ENCODE measurements around the gene PITHD1.

PITHD1 gene

DNA sequence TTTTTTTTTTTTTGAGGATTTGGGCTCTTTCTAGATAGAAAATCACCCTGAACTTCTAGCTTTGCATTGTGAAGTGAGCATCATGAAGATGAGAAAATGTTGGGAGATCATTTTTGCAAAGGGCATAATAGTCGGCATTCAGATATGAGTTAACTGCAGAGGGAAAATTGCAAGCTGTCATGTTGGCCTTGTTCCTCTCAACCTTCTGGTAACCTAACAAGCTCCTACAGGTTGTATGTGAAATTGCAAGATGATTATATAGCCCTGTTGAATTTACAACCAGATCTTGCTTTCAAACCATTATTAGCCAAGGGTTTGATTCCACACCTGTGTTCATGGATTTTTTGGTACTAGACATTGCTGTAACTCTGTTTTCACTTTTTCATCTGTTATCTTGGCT, 32.7 kb upstream of the PITHD1 start:
- no peak for DNase-seq (ENCODE audit: low read depth, low spot score)
- peak overlapping the region; percentile 78 for H3K4me3 ChIP-seq
- no peak overlapping the region for H3K9ac ChIP-seq (ENCODE audit: insufficient read length)
- H3K27ac ChIP-seq = no peak overlapping the region
- no peak for TF ChIP-seq POLR2AphosphoS5 (IDR thresholded peaks at IDR 0.05; ENCODE audit: borderline replicate concordance, low read depth, low read length)
- TF ChIP-seq EZH2 (IDR thresholded peaks at IDR 0.05) = no peak
- TF ChIP-seq FOXP2 (optimal IDR thresholded peaks at IDR 0.05; ENCODE audit: control extremely low read depth, extremely low read length, insufficient read depth) = no peak
- no peaks in the 10 kb centered on the region for H3K9me3 ChIP-seq (ENCODE audit: low read depth, low read length)
- peaks cover 28% of the 10 kb centered on the region for H3K36me3 ChIP-seq (ENCODE audit: insufficient read depth, low read length)

DNA sequence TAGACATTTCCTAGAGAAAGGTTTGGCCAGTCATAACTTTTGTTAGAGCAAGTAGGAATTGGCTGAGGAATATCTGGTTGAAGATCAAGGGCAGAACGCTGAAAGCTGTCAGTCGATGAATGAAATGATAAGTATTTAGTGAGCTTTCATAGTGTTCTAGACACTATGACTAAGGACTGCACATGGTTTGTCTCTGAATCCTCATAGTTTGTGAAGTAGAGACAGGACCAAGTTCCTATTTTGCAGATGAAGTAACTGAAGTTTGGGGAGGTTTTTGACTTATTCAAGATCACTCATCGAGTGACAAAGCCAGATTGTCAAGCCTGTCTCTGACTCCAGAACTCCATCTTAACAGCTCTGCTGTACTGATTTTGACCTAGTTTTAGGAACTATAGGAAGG, 30.2 kb upstream of the PITHD1 start:
- TF ChIP-seq EZH2 (IDR thresholded peaks at IDR 0.05) (no peak), FOXP2 (optimal IDR thresholded peaks at IDR 0.05; ENCODE audit: control extremely low read depth, extremely low read length, insufficient read depth) (no peak), POLR2AphosphoS5 (IDR thresholded peaks at IDR 0.05; ENCODE audit: borderline replicate concordance, low read depth, low read length) (no peak)
- no peaks in the 10 kb centered on the region for H3K9me3 ChIP-seq (ENCODE audit: low read depth, low read length)
- peaks cover 53% of the 10 kb centered on the region for H3K36me3 ChIP-seq (ENCODE audit: insufficient read depth, low read length)
- H3K27ac ChIP-seq = no peak overlapping the region
- no peak for DNase-seq (ENCODE audit: low read depth, low spot score)
- H3K9ac ChIP-seq (ENCODE audit: insufficient read length) = no peak overlapping the region
- H3K4me3 ChIP-seq = no peak overlapping the region

DNA sequence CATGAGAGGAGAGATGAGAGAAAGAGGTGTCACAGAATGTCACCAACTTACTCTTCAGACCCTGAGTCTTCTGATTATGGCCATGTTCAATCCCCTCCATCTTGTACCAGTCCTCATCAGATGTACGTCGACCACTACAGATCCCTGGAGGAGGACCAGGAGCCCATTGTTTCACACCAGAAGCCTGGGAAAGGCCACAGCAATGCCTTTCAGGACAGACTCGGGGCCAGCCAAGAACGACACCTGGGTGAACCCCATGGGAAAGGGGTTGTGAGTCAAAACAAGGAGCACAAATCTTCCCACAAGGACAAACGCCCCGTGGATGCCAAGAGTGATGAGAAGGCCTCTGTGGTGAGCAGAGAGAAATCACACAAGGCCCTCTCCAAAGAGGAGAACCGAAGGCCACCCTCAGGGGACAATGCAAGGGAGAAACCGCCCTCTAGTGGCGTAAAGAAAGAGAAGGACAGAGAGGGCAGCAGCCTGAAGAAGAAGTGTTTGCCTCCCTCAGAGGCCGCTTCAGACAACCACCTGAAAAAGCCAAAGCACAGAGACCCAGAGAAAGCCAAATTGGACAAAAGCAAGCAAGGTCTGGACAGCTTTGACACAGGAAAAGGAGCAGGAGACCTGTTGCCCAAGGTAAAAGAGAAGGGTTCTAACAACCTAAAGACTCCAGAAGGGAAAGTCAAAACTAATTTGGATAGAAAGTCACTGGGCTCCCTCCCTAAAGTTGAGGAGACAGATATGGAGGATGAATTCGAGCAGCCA, 27.0 kb upstream of the PITHD1 start:
- DNase-seq (ENCODE audit: low read depth, low spot score) = no peak
- H3K4me3 ChIP-seq = no peak overlapping the region
- no peak overlapping the region for H3K27ac ChIP-seq
- TF ChIP-seq EZH2 (IDR thresholded peaks at IDR 0.05) (no peak), FOXP2 (optimal IDR thresholded peaks at IDR 0.05; ENCODE audit: control extremely low read depth, extremely low read length, insufficient read depth) (no peak), POLR2AphosphoS5 (IDR thresholded peaks at IDR 0.05; ENCODE audit: borderline replicate concordance, low read depth, low read length) (no peak)
- peaks cover 81% of the 10 kb centered on the region for H3K36me3 ChIP-seq (ENCODE audit: insufficient read depth, low read length)
- H3K9me3 ChIP-seq (ENCODE audit: low read depth, low read length) = no peaks in the 10 kb centered on the region
- no peak overlapping the region for H3K9ac ChIP-seq (ENCODE audit: insufficient read length)

DNA sequence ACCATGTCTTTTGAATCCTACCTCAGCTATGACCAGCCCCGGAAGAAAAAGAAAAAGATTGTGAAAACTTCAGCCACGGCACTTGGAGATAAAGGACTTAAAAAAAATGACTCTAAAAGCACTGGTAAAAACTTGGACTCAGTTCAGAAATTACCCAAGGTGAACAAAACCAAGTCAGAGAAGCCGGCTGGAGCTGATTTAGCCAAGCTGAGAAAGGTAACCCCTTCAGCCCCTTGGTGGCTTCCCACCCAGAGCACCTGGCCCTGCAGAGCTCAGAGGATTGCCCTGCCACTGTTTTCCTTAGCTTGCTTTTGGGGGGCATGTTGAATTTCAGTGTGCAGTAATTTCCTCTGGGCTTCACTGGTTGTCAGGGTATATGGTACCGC, 26.4 kb upstream of the PITHD1 start:
- H3K27ac ChIP-seq = no peak overlapping the region
- DNase-seq (ENCODE audit: low read depth, low spot score) = no peak
- no peak overlapping the region for H3K4me3 ChIP-seq
- H3K36me3 ChIP-seq (ENCODE audit: insufficient read depth, low read length) = peaks cover 83% of the 10 kb centered on the region
- no peak overlapping the region for H3K9ac ChIP-seq (ENCODE audit: insufficient read length)
- no peaks in the 10 kb centered on the region for H3K9me3 ChIP-seq (ENCODE audit: low read depth, low read length)
- TF ChIP-seq EZH2 (IDR thresholded peaks at IDR 0.05) (no peak), FOXP2 (optimal IDR thresholded peaks at IDR 0.05; ENCODE audit: control extremely low read depth, extremely low read length, insufficient read depth) (no peak), POLR2AphosphoS5 (IDR thresholded peaks at IDR 0.05; ENCODE audit: borderline replicate concordance, low read depth, low read length) (no peak)

DNA sequence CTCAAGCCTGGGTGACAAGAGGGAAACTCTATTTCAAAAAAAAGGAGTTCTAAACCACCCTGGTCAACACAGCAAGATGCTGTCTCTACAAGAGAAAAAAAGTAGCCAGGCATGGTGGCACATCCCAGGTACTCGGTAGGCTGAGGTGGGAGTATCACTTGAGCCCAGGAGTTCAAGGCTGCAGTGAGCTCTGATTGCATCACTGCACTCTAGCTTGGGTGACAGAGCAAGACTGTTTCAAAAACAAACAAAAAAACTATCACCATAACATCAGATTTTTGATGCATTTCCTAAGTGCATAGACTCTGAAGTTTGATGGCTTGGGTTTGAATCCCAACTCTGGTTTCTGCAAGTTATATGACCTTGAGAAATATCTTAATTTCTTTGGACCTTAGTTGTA, 25.3 kb upstream of the PITHD1 start:
- Histone ChIP-seq H3K9me3 (ENCODE audit: low read depth, low read length) (no peaks in the 10 kb centered on the region), H3K27ac (no peak overlapping the region), H3K9ac (ENCODE audit: insufficient read length) (no peak overlapping the region), H3K36me3 (ENCODE audit: insufficient read depth, low read length) (peaks cover 88% of the 10 kb centered on the region), H3K4me3 (no peak overlapping the region)
- DNase-seq (ENCODE audit: low read depth, low spot score) = no peak
- TF ChIP-seq FOXP2 (optimal IDR thresholded peaks at IDR 0.05; ENCODE audit: control extremely low read depth, extremely low read length, insufficient read depth) (no peak), POLR2AphosphoS5 (IDR thresholded peaks at IDR 0.05; ENCODE audit: borderline replicate concordance, low read depth, low read length) (no peak), EZH2 (IDR thresholded peaks at IDR 0.05) (no peak)

DNA sequence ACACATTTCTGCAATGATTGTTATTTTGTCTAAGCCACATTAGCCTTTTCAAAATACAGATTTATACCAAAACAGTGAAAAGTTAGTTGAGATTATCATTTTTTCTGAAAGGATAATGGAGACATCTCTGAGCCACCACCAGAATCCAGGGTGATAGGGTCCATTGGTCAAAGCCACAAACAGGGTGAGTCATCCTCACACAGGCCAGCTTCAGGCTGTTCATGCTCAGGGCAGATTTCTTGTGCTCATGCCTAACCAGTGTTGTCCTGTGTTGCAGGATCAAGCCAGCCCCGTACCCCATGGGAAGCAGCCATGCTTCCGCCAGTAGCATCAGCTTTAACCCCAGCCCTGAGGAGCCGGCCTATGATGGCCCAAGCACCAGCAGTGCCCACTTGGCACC, 21.5 kb upstream of the PITHD1 start:
- Histone ChIP-seq H3K9ac (ENCODE audit: insufficient read length) (no peak overlapping the region), H3K9me3 (ENCODE audit: low read depth, low read length) (no peaks in the 10 kb centered on the region), H3K4me3 (no peak overlapping the region), H3K36me3 (ENCODE audit: insufficient read depth, low read length) (peaks cover 94% of the 10 kb centered on the region), H3K27ac (no peak overlapping the region)
- DNase-seq (ENCODE audit: low read depth, low spot score) = no peak
- TF ChIP-seq EZH2 (IDR thresholded peaks at IDR 0.05) (no peak), POLR2AphosphoS5 (IDR thresholded peaks at IDR 0.05; ENCODE audit: borderline replicate concordance, low read depth, low read length) (no peak), FOXP2 (optimal IDR thresholded peaks at IDR 0.05; ENCODE audit: control extremely low read depth, extremely low read length, insufficient read depth) (no peak)

DNA sequence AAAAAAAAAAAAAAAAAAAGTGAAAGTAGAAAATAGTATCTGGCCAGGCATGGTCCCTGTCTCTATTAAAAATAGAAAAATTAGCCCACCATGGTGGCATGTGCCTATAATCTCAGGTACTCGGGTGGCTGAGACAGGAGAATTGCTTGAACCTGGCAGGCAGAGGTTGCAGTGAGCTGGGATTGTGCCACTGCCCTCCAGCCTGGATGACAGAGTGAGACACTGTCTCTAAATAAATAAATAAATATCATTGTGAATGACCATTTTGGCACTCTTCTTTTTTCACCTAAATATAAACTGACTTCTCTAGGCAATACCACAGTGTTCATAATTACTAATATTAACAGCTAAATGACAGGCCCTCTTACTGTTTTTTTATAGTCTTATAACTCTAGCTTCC, 20.4 kb upstream of the PITHD1 start:
- H3K36me3 ChIP-seq (ENCODE audit: insufficient read depth, low read length) = peaks cover 88% of the 10 kb centered on the region
- no peak for DNase-seq (ENCODE audit: low read depth, low spot score)

DNA sequence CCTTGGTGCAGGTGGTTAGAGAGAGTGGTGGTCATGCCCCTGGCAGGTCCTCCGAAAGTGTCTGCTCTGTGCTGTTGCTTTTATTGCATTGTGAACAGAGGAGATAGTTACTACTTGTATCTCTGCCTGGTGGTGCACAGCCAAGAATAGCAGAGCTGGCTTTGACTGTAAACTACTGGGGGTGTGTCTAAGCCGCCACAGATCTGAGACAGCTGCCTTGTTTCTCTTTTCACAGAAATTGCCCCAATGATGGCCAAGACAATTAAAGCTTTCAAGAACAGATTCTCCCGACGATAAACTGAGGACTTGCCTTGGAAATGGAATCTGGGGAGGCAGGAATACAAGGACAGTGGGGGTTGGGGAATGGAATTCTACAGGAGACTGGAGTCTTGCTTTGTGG, 18.9 kb upstream of the PITHD1 start:
- H3K9me3 ChIP-seq (ENCODE audit: low read depth, low read length) = no peaks in the 10 kb centered on the region
- H3K36me3 ChIP-seq (ENCODE audit: insufficient read depth, low read length) = peaks cover 78% of the 10 kb centered on the region
- no peak overlapping the region for H3K9ac ChIP-seq (ENCODE audit: insufficient read length)
- H3K4me3 ChIP-seq = no peak overlapping the region
- TF ChIP-seq POLR2AphosphoS5 (IDR thresholded peaks at IDR 0.05; ENCODE audit: borderline replicate concordance, low read depth, low read length) = no peak
- no peak for TF ChIP-seq EZH2 (IDR thresholded peaks at IDR 0.05)
- TF ChIP-seq FOXP2 (optimal IDR thresholded peaks at IDR 0.05; ENCODE audit: control extremely low read depth, extremely low read length, insufficient read depth) = no peak
- H3K27ac ChIP-seq = no peak overlapping the region; the same call in 1 of the 2 replicates
- DNase-seq (ENCODE audit: low read depth, low spot score) = no peak

More for the DNA sequence above, 20.4 kb upstream of the PITHD1 start:
- TF ChIP-seq FOXP2 (optimal IDR thresholded peaks at IDR 0.05; ENCODE audit: control extremely low read depth, extremely low read length, insufficient read depth) (no peak), EZH2 (IDR thresholded peaks at IDR 0.05) (no peak), POLR2AphosphoS5 (IDR thresholded peaks at IDR 0.05; ENCODE audit: borderline replicate concordance, low read depth, low read length) (no peak)
- Histone ChIP-seq H3K4me3 (no peak overlapping the region), H3K27ac (no peak overlapping the region), H3K9me3 (ENCODE audit: low read depth, low read length) (no peaks in the 10 kb centered on the region), H3K9ac (ENCODE audit: insufficient read length) (no peak overlapping the region)
